ENCODE results near the gene GALNT2. TPM values are rescaled to one million over a fixed set of nuclear protein-coding genes. Genes with fewer than 3 reads are reported as not detected.

The GALNT2 gene
- total and polyA plus RNA-seq, 2 of the 13 experiments (the other 11 are each of a cell fraction or from before 2014, with no cell fraction given): 39.3 to 39.6 TPM

DNA sequence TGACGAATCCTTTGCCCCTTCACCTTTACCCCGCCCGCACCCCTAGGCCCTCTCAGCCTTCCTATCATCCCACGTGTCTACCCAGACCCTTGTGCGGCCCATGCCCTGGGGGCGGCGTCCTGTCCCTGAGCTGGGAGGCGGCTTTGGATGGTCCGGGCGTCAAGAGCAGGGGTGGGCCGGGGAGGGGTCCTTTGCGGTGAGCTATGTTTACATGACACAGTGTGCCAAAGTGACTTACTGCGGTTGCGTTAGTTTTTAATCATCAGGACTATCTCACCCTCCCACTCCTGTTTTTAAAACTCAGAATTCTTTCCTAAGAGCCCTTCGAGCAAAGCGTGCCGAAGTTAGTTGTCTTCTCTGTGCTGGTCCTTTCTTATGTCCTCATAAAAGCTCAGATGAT lies 214.5 kb downstream of the GALNT2 start:
- no TSS peak for BruUV-seq (replicated peaks)
- H3K36me3 ChIP-seq (replicated peaks in 1 of 2; ENCODE audit: control insufficient read depth in 1 of 2, insufficient read depth in 2 of 2, low read length in 2 of 2): peaks cover 3 to 19% of the 10 kb centered on the region in 2 experiments; a peak in 3 of 5 replicates
- intact Hi-C loops (cut with micrococcal nuclease; ENCODE audit: unreplicated experiment) (no loop called here), in situ Hi-C loops (cut with HindIII; ENCODE audit: extremely low pct_ligation_motif_present, low pct_unique_long_range_greater_than_20kb) (no loop called here)
- no peaks in the 10 kb centered on the region for H4K20me1 ChIP-seq (ENCODE audit: insufficient read depth, low read length)
- CTCF ChIA-PET (ENCODE audit: low intra/inter-chr PET ratio, low total read pairs): no interaction called here
- H3K4me1 ChIP-seq (ENCODE audit: insufficient read depth, low read length): peaks cover 9% of the 10 kb centered on the region
- no peak for ATAC-seq
- H3K79me2 ChIP-seq (ENCODE audit: insufficient read depth, low read length): no peaks in the 10 kb centered on the region
- H3K9me3 ChIP-seq (ENCODE audit: low read length): no peaks in the 10 kb centered on the region
- no peak for FAIRE-seq
- no peak for TF ChIP-seq KMT2B (CRISPR knock-in tag; IDR thresholded peaks at IDR 0.05)
- no peak for TF ChIP-seq YEATS2 (CRISPR knock-in tag; IDR thresholded peaks at IDR 0.05; ENCODE audit: borderline replicate concordance)
- TF ChIP-seq ZNF451 (CRISPR knock-in tag; IDR thresholded peaks at IDR 0.05): no peak
- no peak for TF ChIP-seq GTF3A (CRISPR knock-in tag; conservative IDR thresholded peaks at IDR 0.05)
- no peak for TF ChIP-seq REXO4 (CRISPR knock-in tag; IDR thresholded peaks at IDR 0.05; ENCODE audit: borderline replicate concordance)
- H3K27me3 ChIP-seq (ENCODE audit: control insufficient read depth in 1 of 2, insufficient read depth in 2 of 2, low read length in 2 of 2): no peaks in the 10 kb centered on the region
- DNase-seq (ENCODE audit: low spot score): no peak
- H3K9ac ChIP-seq (ENCODE audit: insufficient read depth, low read depth, low read length): no peak overlapping the region
- H2AFZ ChIP-seq (ENCODE audit: low read length): no peak overlapping the region
- H3K4me3 ChIP-seq (replicated peaks in 1 of 3; ENCODE audit: insufficient read depth in 1 of 3, low read depth in 2 of 3, low read length in 3 of 3): no peak overlapping the region
- H3K4me2 ChIP-seq (ENCODE audit: low read depth, low read length): no peak overlapping the region
- 98% methylated on average over 17 of the region's 17 CpGs for WGBS (ENCODE audit: low lambda C conversion rate)
- no peak overlapping the region for H3K27ac ChIP-seq (ENCODE audit: extremely low read length, insufficient read depth, low read length)
- POLR2A ChIA-PET: no interaction called here

DNA sequence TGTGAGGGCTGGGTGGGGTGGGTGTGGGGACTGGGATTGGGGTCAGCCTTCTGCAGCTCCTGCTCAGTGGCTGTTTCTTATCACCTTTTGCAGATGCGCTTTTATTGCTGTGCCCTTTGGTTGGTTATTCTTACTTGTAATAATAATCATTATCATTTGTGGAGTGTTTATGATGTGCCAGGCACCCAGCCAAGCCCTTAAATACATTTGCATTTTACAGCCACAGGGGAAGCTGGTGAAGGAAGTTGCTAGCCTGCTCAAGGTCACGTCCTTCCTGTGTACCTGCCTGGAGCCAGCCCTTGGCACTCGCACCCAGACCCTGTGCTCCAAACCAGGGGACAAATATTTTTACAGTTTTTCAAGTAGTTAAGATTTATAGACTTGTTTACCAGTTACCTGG lies 215.1 kb downstream of the GALNT2 start:
- FAIRE-seq (no peak), DNase-seq (ENCODE audit: low spot score) (no peak)
- TF ChIP-seq ZBTB25 (CRISPR knock-in tag; IDR thresholded peaks at IDR 0.05) (no peak), ZNF737 (CRISPR knock-in tag; IDR thresholded peaks at IDR 0.05; ENCODE audit: borderline replicate concordance) (no peak), ZNF792 (CRISPR knock-in tag; IDR thresholded peaks at IDR 0.05) (no peak), SETDB1 (CRISPR knock-in tag; IDR thresholded peaks at IDR 0.05; ENCODE audit: borderline replicate concordance) (no peak), KLF16 (CRISPR knock-in tag; IDR thresholded peaks at IDR 0.05) (no peak), ZNF788 (CRISPR knock-in tag; IDR thresholded peaks at IDR 0.05; ENCODE audit: borderline replicate concordance) (no peak), POLR2G (IDR thresholded peaks at IDR 0.05; ENCODE audit: low read depth, low read length) (no peak), CC2D1A (CRISPR knock-in tag; IDR thresholded peaks at IDR 0.05) (no peak), ETV5 (CRISPR knock-in tag; IDR thresholded peaks at IDR 0.05; ENCODE audit: borderline replicate concordance) (no peak), ZBTB49 (CRISPR knock-in tag; IDR thresholded peaks at IDR 0.05; ENCODE audit: borderline replicate concordance) (no peak)
- TF ChIP-seq, protein P1, sequence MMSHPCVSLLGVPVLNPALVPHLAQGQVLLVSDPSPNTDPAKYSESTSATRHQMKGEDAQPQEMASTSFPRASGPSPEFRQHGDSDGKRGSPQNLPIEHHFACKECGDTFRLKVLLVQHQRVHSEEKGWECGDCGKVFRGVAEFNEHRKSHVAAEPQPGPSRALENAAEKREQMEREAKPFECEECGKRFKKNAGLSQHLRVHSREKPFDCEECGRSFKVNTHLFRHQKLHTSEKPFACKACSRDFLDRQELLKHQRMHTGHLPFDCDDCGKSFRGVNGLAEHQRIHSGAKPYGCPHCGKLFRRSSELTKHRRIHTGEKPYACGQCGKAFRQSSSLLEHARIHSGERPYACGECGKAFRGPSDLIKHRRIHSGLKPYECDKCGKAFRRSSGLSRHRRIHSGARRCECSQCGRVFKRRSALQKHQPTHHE (CRISPR knock-in tag; IDR thresholded peaks at IDR 0.05; ENCODE audit: borderline replicate concordance): no peak

More for the DNA sequence above, 215.1 kb downstream of the GALNT2 start:
- ATAC-seq: no peak
- no peak overlapping the region for H3K27ac ChIP-seq (ENCODE audit: extremely low read length, insufficient read depth, low read length)
- POLR2A ChIA-PET: no interaction called here
- BruUV-seq (replicated peaks): no TSS peak
- H3K9me3 ChIP-seq (ENCODE audit: low read length): no peaks in the 10 kb centered on the region
- CTCF ChIA-PET (ENCODE audit: low intra/inter-chr PET ratio, low total read pairs): no interaction called here
- H3K4me2 ChIP-seq (ENCODE audit: low read depth, low read length): no peak overlapping the region
- no peaks in the 10 kb centered on the region for H4K20me1 ChIP-seq (ENCODE audit: insufficient read depth, low read length)
- peaks cover 9% of the 10 kb centered on the region for H3K4me1 ChIP-seq (ENCODE audit: insufficient read depth, low read length)
- in situ Hi-C loops (cut with HindIII; ENCODE audit: extremely low pct_ligation_motif_present, low pct_unique_long_range_greater_than_20kb) (no loop called here), intact Hi-C loops (cut with micrococcal nuclease; ENCODE audit: unreplicated experiment) (no loop called here)
- H3K9ac ChIP-seq (ENCODE audit: insufficient read depth, low read depth, low read length): no peak overlapping the region
- H2AFZ ChIP-seq (ENCODE audit: low read length): no peak overlapping the region
- H3K4me3 ChIP-seq (replicated peaks in 1 of 3; ENCODE audit: insufficient read depth in 1 of 3, low read depth in 2 of 3, low read length in 3 of 3): no peak overlapping the region
- H3K27me3 ChIP-seq (ENCODE audit: control insufficient read depth in 1 of 2, insufficient read depth in 2 of 2, low read length in 2 of 2): no peaks in the 10 kb centered on the region
- H3K36me3 ChIP-seq (replicated peaks in 1 of 2; ENCODE audit: control insufficient read depth in 1 of 2, insufficient read depth in 2 of 2, low read length in 2 of 2): peaks cover 3 to 17% of the 10 kb centered on the region in 2 experiments; a peak in 3 of 5 replicates
- 67% methylated on average over 3 of the region's 3 CpGs for WGBS (ENCODE audit: low lambda C conversion rate)
- H3K79me2 ChIP-seq (ENCODE audit: insufficient read depth, low read length): no peaks in the 10 kb centered on the region

All from HepG2 (cell line).